Lower leg skin (tissue), 4 donors: ENCODE measurements around the gene ELK4. TPM values are rescaled to one million over a fixed set of nuclear protein-coding genes. Genes with fewer than 3 reads are reported as not detected.

Experiments
- DNase-seq, 2 donors: peaks; one replicate each; pipeline ENCODE4 v3.0.0-alpha.2; 2019; ENCODE audit warnings: low spot score in 2 of 2
- H3K4me3 ChIP-seq: fragments of 200-600 bp; sonication (generic); 2 replicates; pipeline ENCODE4 v1.5.1; 2017; ENCODE audit warnings: mild to moderate bottlenecking, low read depth; ENCODE audit not compliant: poor library complexity, severe bottlenecking
- POLR2A ChIP-seq, 2 donors: fragments of 450-650 bp; IDR thresholded peaks; one replicate each; pipeline ENCODE4 v1.6.1; 2016 to 2017; ENCODE audit warnings: antibody characterized with exemption in 2 of 2, mild to moderate bottlenecking in 1 of 2, moderate library complexity in 1 of 2
- WGBS, 2 donors: methylation state at CpG; one replicate each; pipeline ENCODE4 v1.1.5; 2018; 5-methylcytosine and 5-hydroxymethylcytosine counted together
- intact Hi-C: fragments of 100-400 bp; cut with DNase I; formaldehyde crosslinking; loops from one replicate; pipeline ENCODE4 v1.15.0; 2023; ENCODE audit warnings: low total_unique reads
- total RNA-seq, 4 donors: library from RNA; depleted of rRNA; stranded (reverse); fragments of >200 nt; gene quantifications; one replicate each; pipeline ENCODE4 v1.1.0, GENCODE V29; 2016
- TF ChIP-seq, protein P1 (sequence below), 3 donors: fragments of 450-650 bp; IDR thresholded peaks; one replicate each; pipeline ENCODE4 v1.5.1; 2016; ENCODE audit warnings: antibody characterized with exemption in 3 of 3, mild to moderate bottlenecking in 3 of 3, moderate library complexity in 2 of 3

Gene ELK4
- total RNA-seq, 4 donors from 2014 or later: 24.1 to 44.2 (median 28.3) TPM

DNA sequence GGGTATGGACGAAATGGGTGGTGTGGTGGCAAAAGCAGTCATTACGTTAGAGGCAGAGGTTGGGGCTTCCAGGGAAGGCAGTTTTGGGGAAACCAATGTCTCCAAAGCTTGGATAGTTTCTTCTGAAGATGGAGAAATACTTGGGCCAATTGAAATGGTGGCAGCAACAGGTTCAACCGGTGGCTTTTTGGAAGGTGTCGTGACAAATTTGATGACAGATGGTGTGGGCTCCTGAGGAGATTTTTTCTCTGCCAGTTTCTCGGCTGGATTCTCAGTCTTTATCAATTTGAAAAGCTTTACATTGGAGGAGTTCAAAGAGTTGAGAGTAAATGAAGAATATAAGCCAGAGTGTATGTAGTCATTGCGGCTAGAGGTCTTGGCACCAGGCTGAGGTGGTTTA lies 11.5 kb downstream of the ELK4 start:
- H3K4me3 ChIP-seq: no peak overlapping the region
- no peak for TF ChIP-seq POLR2A (IDR thresholded peaks at IDR 0.05)
- TF ChIP-seq, protein P1, sequence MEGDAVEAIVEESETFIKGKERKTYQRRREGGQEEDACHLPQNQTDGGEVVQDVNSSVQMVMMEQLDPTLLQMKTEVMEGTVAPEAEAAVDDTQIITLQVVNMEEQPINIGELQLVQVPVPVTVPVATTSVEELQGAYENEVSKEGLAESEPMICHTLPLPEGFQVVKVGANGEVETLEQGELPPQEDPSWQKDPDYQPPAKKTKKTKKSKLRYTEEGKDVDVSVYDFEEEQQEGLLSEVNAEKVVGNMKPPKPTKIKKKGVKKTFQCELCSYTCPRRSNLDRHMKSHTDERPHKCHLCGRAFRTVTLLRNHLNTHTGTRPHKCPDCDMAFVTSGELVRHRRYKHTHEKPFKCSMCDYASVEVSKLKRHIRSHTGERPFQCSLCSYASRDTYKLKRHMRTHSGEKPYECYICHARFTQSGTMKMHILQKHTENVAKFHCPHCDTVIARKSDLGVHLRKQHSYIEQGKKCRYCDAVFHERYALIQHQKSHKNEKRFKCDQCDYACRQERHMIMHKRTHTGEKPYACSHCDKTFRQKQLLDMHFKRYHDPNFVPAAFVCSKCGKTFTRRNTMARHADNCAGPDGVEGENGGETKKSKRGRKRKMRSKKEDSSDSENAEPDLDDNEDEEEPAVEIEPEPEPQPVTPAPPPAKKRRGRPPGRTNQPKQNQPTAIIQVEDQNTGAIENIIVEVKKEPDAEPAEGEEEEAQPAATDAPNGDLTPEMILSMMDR (IDR thresholded peaks at IDR 0.05): no peak
- WGBS, 2 donors: 87 to 95% methylated on average over 6 of the region's 6 CpGs
- intact Hi-C loops: no loop called here
- no peak for DNase-seq

DNA sequence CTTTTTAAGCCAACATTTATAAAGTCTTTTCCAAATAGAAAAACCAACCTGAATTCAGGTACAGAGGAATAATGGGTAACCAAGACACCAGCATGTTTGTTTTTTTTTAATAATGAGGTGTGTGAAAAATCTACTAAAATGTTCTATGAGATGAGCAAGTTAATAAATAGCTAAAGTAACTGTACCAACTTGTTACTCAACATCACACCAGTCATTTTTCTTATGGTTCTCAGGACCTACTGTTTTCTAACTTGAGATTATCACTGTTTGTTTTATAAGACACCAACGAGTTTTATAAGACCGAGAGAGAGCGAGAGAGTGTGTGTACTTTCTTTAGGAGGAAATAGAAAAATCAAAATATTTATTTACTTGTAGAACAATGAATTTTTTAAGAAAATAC lies 12.4 kb downstream of the ELK4 start:
- TF ChIP-seq, protein P1 (IDR thresholded peaks at IDR 0.05): no peak
- TF ChIP-seq POLR2A (IDR thresholded peaks at IDR 0.05): no peak
- intact Hi-C loops: no loop called here
- 89 to 92% methylated on average over 3 of the region's 3 CpGs for WGBS, 2 donors
- H3K4me3 ChIP-seq: no peak overlapping the region
- DNase-seq: no peak

DNA sequence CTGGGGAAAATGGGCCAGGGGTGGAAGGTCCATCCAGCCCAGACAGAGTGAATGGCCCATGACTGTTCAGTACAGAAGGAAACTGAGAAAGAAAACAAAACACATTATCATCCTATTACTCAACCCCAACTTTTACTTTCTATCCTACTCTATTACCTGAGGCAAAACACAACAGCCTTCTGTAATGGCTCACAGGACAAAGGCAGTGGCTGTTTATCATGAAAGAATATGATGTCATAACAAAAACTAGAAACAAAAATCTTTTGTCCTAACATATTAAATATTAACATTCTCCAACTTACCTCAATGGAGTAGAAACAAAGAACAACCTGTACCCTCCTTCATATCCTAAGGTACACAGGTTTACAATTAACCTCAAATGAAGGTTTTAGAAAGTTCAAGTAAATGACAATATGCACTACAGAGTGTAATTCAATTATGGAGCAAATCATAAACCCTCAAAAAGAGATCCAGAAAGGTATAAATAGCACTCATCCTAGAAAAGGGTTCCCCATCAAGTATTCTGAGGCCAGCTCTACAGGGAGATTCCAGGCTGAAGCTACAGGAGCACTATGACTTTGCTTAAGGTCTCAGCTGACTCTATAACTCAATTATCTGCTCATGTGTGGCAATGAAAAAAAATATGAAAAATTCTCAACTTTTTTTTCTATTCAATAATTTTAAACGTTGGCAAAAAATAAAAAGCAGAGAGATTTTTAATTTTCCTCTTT lies 15.1 kb downstream of the ELK4 start:
- H3K4me3 ChIP-seq: no peak overlapping the region
- 80 to 82% methylated on average over 1 of the region's 1 CpG for WGBS, 2 donors
- TF ChIP-seq, protein P1 (IDR thresholded peaks at IDR 0.05): no peak
- no peak for TF ChIP-seq POLR2A (IDR thresholded peaks at IDR 0.05)
- intact Hi-C loops: no loop called here
- no peak for DNase-seq

DNA sequence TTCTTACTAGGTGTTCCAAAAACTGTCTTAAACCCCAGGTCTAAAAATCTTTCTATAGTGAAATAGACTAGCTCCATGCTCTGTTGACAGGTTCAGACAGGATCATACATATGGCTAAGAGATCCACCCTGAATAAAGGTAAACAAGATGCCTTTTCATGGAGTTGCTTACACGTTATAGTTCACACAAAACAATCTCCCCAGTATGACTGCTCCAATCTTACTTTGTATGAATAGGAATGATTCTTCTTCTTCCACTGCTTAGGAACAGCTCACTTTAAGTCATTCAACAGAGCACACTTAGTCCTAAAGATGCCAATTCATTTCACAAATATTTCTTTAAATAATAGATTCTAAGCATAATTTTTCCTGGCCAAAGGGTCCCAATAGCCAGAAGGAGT lies 16.0 kb downstream of the ELK4 start:
- DNase-seq: no peak
- TF ChIP-seq POLR2A (IDR thresholded peaks at IDR 0.05): no peak
- TF ChIP-seq, protein P1 (IDR thresholded peaks at IDR 0.05): no peak
- intact Hi-C loops: no loop called here
- no peak overlapping the region for H3K4me3 ChIP-seq
- WGBS, 2 donors: 42 to 48% methylated on average over 1 of the region's 1 CpG

DNA sequence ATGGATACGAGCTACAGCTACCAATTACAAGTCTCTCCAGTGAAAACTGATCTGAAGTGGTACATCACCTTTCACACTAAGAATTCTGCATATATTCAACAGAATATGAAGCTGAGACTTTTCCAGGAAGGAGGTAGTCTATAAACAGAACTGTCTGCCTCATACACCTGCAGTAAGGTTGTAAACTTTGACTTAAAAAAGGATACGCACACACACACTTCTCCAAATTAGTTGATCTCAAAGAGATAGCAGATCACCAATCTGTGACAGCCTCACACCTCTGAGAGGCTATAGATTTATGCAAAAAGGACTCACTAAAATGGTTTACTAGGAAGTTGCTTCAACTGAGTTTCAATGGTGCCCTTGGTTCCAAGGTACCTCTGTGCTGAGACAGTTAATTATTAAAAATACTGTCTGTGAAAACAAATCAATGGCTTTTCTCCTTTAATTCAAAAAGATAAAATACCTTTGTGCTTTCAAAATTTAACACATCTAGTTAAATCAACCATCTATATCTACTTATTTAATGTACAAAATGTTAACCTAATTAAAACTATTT lies 17.9 kb downstream of the ELK4 start:
- H3K4me3 ChIP-seq: no peak overlapping the region
- no peak for TF ChIP-seq POLR2A (IDR thresholded peaks at IDR 0.05)
- TF ChIP-seq, protein P1 (IDR thresholded peaks at IDR 0.05): no peak
- WGBS, 2 donors: 81 to 89% methylated on average over 2 of the region's 2 CpGs
- intact Hi-C loops: no loop called here
- no peak for DNase-seq
